ENCODE results near the gene MBNL1.

Gene MBNL1

DNA sequence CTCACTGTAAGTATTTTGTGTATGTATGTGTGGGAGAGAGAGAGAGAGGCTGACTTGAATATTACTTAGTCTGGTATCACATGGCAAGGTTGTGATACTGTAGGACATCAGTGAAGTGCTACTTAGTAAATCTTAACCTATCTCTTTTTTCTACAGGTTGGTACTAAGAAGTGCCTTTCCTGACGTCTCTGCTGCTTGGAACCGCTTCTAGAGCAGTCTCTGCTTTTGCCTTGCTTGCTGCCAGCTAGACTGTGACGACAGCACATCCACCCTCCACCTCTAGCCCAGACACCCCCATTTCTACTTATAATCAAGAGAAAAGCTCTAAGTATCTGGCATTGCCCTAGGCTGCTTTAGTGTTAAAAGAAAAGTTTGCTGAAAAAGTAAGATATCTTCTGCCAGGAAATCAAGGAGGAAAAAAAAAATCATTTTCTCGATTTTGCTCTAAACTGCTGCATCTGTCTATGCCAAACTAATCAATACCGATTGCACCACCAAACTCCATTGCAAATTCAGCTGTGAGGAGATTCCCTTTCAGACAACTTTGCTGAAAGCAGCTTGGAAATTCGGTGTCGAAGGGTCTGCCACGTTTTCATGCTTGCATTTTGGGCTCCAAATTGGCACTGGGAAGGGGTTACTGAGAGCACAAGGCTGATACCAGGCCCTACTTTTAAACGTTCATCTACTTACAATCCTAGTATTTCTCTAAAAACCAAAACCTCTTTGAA is 30.7 kb downstream of the MBNL1 start:
- no peak for DNase-seq

DNA sequence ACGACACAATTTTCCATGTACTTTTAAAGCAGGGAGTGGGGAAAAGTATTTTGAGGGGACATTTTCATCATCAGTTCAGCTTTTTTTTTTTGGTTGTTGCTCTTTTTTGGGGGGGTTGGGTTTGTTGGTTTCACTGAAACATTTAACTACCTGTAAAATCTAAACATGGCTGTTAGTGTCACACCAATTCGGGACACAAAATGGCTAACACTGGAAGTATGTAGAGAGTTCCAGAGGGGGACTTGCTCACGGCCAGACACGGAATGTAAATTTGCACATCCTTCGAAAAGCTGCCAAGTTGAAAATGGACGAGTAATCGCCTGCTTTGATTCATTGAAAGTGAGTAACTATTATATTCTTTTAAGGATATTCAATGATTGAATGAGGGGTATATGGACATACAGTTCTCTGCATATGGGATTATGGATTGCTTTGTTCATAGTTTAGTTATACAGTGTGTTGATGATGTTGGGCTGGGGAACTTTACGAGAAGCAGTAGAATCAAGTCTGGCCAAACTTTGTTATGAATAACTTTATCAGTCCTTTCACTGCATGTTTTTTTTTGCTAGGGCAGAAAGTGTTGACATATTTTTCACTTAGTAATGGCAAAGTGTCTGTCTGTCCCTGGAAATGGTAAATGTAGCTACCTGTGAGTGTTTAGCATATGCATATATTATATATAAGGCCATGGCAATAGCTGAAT is 31.5 kb downstream of the MBNL1 start:
- DNase-seq = no peak

DNA sequence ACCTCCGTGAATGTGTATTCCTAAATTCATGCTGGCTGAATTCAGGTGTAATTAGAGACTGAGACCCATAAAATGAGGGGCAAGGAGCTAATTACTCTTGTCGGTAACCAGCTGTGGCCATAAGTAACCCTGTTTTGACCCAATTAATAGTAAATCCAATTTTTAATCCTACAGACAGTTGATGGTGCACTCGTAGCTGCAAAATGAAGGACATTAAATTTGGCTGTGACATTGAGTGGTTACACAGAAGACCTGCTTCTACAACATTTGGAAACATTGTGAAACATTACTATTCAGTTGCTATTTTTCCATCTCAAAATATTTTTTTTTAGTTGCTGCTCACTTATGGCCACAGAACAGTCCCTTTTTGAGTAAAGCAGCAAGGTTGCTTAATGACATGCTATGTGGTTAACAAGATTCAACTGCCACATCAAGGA is 33.0 kb downstream of the MBNL1 start:
- peak; percentile 73 for DNase-seq

DNA sequence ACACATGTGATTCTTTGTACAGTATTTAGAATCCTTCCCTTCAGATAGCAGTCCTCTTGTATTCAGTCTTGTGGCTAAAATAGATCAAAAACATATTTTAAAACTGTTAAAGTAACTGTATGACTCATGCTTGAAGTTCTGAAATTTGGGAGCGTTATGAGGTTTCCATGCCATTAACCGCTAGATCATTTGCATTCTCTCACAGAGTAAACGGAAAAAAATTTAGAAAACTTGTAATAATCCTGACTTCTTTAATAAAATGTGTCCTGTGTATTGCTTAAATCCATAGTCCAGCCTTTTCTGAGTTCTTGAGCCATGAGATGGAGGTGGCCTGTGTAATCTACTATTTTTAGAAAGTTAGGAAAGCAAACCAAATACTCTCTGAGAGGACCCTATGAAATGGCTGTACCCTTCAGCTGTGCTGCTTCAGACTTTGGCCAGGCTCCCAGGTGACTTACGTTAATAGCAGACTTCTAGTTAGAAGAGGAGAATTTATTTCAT is 33.8 kb downstream of the MBNL1 start:
- DNase-seq = peak; percentile 71

DNA sequence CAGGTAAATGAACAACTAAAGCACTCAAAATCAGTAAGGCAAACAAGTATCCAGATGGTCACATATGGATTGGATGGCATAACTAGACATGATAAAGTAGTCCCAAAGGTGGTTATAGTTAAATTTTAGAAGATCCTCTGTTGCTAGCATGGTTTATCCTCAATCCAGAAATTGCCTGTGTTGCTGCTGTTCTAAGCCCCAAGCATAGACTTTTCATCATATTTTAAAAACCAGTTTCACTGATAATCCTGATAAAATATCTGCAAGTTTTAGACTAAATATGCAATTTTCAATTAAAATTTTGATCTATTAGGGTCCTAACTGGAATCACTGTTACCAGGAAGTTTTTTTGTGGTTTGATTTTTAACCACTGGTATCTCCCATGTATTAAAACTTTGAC is 35.4 kb downstream of the MBNL1 start:
- no peak for DNase-seq

DNA sequence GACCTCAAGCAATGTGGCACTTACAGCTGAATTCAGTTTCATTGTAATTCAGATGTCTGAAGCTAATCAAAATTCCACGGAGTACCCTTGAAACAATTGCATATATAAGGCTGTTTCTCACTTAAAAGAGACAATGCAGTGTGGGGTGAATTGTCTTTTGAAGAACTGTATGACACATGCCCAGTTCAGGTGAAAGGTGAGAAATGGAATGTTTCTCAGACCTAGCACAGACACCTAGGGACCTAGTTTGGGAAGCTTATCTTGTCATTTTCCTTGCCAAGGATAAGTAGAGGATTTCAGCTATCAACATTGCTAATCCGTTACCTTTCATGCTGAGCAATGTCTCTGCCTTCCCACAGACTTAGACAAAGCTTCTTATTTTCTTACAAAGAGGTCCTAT is 36.3 kb downstream of the MBNL1 start:
- DNase-seq = no peak

DNA sequence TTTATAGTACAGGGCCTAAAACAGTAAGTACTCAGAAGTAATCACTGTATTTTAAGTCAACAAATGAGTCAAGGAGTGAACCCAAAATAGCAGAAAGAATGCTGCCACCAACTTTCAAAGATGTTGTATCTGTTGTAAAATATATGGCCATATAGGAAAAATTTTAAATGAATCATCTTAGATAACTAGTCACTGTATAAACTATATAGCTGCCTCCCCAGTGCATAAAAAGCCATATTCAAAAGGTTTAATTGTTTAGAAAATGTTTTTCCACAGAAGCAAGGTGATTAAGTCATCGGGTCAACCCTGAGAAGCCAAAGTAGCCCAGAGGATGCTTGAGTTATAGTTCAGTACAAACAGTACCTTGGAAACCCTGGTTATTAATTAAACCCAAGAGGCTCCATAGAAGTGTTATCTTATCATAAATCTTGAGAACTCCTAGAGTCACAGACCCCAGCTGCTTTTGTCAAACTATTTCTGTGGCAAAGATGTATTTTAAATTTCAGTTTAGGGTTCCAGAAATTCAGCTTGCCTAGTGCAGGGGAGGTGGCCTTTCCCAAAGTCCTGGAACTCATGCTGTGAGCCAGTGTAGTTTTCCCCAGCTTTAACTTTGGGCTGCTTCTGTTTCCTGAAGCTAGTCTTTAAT is 39.2 kb downstream of the MBNL1 start:
- no peak for DNase-seq

DNA sequence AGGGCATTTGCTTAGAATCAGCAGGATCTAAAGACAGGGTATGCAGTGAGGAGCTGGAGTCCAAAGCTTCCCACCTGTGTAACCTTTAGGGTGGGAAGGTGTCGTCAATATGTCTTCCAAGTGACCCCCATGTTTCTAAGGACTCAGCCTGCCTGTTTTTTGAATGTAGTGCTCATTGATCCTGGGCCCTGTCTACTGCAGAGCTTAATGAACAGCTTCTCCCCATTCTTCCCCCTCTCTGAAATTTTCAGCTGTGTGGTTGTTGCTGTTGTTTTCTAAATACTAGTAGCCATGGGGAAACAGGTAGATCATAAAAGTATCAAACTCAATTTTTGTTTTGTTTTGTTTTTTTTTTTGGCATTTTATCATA is 39.7 kb downstream of the MBNL1 start:
- DNase-seq = no peak

DNA sequence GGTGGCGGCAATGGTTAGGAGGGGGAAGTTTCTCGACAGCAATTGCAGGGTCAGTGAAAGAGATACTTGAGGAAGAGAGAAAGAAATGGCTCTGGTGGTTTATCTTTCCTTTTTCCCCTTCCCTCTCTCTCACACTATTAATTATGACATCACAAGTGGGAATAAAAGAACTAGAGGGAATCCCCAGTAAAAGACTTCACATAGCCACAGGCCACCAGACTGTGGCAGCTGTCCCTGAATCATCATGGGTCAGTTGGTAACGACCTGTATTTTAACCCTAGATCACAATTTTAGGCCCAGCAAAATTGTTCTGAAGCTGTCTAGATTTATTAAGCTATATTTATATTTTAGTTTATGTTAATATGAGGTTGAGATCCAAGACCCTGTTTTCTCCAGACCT is 40.3 kb downstream of the MBNL1 start:
- no peak for DNase-seq

DNA sequence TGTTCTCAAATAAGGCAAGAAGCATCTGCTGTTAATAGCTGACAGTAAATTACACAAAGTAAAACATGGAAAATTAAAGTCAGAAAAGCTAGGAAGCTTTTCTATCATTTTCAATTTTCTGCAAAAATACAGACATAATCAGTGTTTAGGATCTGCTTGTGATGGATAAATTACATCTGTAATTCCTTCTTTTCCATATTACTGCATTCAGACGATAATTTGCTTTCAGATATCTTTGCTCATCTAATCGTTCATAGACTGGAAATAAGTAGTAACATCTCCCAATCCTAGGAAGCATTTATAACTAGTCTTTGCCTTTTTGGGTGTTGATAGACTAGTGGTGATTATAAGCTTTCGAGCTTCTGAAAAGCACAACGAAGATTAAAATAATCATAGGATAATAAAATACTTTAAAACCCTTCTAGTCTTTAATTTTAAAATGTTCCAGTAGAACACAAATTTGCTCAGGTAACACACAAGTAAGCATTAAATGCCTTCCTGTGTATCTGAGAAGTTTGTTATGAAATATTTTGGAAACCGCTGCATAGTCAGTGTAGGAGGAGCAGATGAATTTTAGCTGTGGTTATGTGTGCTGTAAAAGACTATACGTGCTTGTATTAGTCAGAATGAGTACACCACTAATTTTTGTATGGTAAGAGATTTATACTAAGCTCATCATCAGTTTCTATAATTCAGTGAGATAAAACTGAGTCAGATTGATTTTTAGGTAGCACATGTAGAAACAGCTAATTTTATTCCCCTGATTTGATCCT is 41.0 kb downstream of the MBNL1 start:
- peak; percentile 71 for DNase-seq

DNA sequence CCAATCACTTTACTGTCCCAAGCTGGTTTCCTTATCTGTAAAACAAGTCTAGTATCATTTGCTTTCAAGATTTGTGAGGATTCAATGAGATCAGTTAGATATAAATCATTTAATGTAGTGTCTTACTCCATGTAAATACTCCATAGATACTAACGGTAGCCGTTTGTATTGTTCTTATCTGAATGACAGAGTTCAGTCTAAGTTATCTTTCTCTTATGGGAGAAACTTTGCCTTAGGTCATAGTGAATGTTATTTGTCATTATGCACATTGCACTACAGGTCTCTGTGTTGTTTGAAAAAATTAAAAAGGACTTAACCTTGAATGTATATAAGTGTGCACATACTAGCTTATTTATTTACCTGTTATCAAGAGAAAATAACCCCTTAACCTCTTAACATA is 44.7 kb downstream of the MBNL1 start:
- DNase-seq = no peak

DNA sequence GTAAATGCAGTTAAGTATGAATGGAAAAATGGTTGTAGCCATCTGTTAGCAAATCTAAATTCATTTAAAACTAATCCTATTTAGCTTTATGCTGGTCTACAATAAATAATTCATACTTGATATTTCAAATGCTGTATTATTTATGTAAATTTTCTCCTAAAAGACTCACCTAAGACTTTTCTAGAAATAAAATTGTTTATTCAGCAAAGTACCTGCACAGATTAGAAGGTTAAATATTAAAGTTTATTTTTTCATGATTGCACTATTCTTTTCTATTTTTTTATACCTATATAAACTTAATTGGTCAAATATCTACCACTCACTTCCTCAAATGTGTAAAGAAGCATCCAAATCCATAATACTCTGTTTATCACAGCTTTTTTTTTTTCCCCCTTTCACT is 45.2 kb downstream of the MBNL1 start:
- no peak for DNase-seq

DNA sequence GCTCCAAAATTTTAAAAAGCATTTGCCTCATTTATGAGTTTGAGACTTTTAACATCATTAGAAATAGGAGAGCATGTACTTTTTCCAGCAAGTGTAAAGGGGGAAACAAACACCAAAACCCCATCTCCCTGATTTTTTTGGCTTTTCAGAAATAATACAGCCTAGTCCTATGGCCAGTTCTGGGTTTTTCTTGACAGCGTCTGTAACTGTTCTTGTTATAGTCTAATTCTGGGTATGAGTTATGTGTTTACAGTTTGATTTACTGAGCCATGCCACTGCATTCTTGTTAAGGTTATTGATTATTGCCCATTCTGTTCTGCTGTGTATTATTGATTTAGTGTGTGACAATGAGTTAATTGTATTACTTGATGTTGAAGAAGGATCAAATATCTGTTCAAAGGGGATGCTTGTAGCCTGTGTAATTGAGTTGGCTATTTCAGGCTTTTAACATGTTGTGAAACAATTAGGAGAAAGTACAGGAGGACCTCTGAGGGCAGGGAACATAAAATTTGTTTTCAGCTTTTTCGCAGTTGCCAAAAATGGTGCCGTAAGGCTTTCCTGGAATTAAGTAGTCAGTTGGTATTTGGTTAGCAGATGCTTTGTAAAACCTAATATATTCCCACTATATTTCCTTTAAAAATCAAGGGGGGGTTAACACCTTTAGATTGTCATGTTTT is 46.1 kb downstream of the MBNL1 start:
- no peak for DNase-seq

DNA sequence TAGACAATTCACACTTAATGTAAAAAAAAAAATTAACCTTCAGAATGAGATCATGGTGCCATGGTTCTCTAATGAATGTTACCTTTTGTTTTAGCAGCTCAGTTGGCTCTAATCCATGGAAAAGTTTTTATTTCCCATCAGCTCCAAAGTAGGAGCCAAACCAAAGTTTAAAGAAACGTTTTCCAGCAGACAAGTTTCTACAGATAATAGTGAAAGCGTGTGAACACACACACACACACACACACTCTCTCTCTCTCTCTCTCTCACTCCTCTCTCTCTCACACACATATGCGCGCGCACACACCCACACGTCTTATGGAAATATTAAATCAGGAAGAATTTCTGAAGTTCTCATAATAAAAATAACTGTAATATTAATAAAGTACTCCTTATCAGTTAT is 46.9 kb downstream of the MBNL1 start:
- DNase-seq = no peak

DNA sequence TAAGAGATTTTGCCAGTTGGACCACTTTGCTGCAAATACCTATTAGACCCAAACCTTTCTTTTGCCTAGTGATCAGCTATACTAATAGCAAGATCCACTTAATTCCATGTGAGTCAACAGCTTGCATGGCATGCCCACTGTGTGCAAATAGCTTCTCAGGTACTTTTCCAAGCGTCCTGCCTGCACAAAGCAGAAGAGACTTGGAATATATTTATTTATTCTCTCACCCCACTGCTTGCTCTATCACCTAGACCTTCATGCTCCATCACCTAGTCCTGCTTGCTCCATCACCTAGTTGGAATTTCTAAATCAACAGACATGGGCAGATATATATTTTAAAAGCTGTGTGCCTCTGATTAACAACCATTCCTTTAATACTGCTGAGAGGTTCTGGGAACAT is 47.6 kb downstream of the MBNL1 start:
- DNase-seq = no peak

DNA sequence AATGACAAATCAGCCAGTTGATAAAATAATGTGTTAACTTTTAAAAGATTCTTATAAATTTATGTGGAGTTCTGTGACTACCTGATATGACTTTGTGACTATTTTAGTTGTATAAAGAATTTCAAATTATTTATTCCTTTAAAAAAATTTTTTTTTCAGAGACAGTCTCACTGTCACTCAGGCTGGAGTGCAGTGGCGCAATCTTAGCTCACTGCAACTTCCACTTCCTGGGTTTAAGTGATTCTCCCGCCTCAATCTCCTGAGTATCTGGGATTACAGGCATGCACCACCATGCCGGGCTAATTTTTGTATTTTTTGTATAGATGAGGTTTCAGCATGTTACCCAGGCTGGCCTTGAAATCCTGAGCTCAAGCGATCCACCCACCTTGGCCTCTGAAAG is 48.5 kb downstream of the MBNL1 start:
- no peak for DNase-seq

DNA sequence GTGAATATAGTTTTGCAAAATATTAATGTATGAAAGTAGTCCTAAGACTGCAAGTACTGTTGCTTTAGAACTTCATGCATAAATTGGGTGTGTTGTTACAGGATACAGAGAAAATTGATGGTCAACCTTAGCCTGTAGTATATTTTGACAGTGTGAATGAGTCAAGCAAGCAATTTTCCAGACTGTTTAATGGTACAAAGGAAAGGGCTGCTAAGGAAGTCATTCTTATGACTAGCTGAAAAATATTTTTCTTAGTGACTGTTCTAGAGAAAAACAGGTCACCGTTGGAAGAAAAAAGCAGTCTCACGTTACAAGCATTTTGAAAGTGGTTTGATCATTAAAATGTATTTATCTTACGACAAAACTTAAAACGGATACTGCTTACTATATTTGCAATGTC is 49.2 kb downstream of the MBNL1 start:
- DNase-seq = no peak

DNA sequence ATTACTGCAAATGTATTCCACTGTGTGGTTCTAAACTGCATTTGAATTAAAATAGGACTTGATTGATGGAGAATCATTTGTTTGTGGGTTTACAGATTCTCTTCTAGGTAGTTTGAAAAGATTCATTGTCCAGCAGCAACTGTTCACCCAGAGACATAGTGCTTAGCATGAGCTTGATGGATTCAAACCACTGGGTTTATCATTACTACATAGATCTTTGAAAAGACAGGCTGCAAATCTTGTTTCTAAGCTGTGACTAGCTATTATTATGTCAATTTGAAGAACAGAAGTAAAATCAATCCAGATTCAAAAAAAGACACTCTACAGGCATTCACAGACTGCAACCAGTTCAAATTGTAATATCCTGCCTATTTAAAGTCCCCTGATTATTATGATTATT is 49.8 kb downstream of the MBNL1 start:
- no peak for DNase-seq

DNA sequence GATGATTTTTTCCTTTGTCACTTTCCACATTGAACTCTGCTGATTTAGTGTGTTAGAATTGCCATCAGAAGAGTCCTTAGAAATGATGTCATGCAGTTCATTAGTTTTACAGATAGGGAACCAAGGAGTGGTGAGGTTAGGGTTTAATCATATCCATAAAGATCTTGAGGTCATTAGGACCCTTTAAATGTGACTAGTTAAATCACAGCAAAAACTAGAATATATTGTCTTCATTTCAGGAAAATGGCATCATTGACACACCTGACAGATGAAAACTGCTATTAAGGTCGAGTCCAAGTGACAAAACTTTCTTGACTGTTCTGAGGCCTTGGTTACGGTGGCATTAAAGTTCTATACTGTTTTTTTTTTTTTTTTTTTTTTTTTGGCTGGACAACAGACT is 50.5 kb downstream of the MBNL1 start:
- DNase-seq = peak; percentile 36

DNA sequence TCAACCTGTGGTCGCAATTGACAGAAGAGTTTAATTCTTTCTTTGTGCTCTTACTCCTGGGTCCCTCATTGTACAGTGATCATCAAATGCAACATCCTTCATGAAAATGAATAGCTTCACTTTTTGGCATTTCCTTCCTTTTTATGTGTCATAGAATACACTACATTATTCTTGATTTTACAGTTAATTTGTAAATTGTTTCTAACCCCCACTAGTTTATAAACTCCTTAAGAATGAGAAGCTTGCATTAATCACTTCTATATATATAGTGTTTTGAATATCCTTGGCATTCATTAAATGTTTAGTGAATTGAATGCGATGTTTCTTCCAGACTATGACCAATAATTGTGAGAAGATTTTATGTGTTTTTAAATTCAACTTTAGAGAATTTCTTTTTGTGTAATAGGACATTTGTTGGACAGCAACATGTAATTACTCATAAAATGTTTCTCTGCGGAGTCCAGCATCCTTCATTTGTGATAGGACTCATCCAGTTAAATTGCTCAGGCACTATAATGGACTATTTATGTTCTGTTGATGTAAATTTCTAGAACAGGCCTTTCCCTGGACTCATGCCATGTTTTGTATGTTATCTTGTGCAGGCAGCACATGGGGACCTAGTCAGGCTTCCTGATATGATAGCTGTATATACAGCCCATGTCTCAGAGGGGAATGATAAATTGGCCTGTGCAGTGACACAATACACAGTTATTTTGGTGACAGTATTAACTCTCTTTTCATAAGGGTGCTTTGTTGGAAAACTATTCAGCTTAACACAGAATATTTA is 51.3 kb downstream of the MBNL1 start:
- no peak for DNase-seq

DNA sequence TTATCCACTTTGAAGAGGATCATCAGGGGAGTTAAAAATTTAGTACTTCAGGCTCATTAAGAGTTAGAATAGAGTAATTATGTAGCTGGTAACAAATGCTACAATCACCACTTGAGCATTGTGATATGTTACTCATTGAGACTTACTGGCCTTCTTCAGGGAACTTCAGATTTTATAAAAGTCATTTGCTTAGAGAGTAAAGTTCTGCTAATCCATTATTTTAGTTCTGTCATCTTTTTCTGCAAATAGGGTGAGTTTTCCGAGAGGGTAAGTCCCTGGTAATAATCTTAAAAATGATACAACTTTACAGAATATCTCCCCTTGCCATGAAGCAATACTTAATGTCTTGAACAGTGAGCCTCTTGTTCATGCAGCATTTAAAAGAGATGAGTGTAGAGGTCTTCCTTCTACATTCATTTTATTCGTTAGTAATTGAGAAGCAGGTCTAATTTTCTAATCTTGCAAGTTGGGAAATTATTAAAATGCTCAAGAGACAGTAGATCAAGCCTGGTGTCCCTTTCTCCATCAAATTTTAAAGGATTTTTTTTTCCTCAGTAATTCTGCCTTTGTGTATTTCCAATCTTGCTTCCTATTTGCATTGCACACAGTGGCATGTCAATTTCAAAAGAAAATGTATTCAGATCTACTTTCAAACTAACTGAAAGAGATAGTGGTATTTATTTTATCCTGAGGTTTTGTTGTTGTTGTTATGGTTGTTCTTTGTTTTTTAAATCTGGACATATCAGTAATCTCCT is 52.6 kb downstream of the MBNL1 start:
- no peak for DNase-seq

Measured in activated CD4-positive, alpha-beta T cell treated with anti-CD3 and anti-CD28 coated beads, Interleukin-2, Interleukin-6, amounts not matched to agents 100 ng/mL and 50 ng/mL, durations not matched to agents 16 hours and 8 hours (primary cell).